IMR-90 (cell line): ENCODE measurements around the gene ADCY2. TPM values are rescaled to one million over a fixed set of nuclear protein-coding genes. Genes with fewer than 3 reads are reported as not detected.

ENCODE experiments used
- ATAC-seq: fragments of 200-7000 bp; cut with Tn5 transposase; 2 replicates; pipeline ENCODE4 v1.9.1; 2020; ENCODE audit warnings: low read depth, mild to moderate bottlenecking, moderate library complexity
- BruUV-seq: library from RNA; stranded (reverse); fragments of 400-500 nt; replicated peaks from 2 replicates; lab custom pipeline; 2021; lab: Mats Ljungman, UMichigan
- CTCF ChIA-PET: fragments of 300-600 bp; formaldehyde crosslinking; extraction: SDS; loops from one replicate; lab custom pipeline; 2021; ENCODE audit warnings: antibody characterized with exemption; lab: Yijun Ruan, JAX
- POLR2A ChIA-PET: fragments of 300-600 bp; sonication (Branson Sonifier 250); formaldehyde crosslinking; loops from one replicate; lab custom pipeline; 2022; ENCODE audit warnings: antibody characterized with exemption; ENCODE audit not compliant: unreplicated experiment; lab: Charles Lee
- DNase-seq: peaks from one replicate; pipeline ENCODE4 v3.0.0; 2013
- H2AFZ ChIP-seq: replicated peaks from 2 replicates; pipeline ENCODE3; 2013; ENCODE audit warnings: low read length, mild to moderate bottlenecking; ENCODE audit not compliant: poor library complexity
- H2AK5ac ChIP-seq: 2 replicates; pipeline ENCODE4 v1.6.1; 2013; ENCODE audit warnings: low read depth, low read length, inconsistent platforms
- H2AK9ac ChIP-seq: replicated peaks from 2 replicates; pipeline ENCODE3; 2013; ENCODE audit warnings: mild to moderate bottlenecking, low read depth, low read length, moderate library complexity; ENCODE audit not compliant: poor library complexity
- H2BK120ac ChIP-seq: 2 replicates; pipeline ENCODE4 v1.6.1; 2013; ENCODE audit warnings: low read depth, low read length, inconsistent platforms
- H2BK15ac ChIP-seq: 3 replicates; pipeline ENCODE4 v1.6.1; 2013; ENCODE audit warnings: low read depth, low read length, inconsistent platforms
- H2BK20ac ChIP-seq: 2 replicates; pipeline ENCODE4 v1.6.1; 2013; ENCODE audit warnings: low read depth, mild to moderate bottlenecking, inconsistent platforms, low read length, moderate library complexity
- H2BK5ac ChIP-seq: 2 replicates; pipeline ENCODE4 v1.6.1; 2013; ENCODE audit warnings: mild to moderate bottlenecking, low read depth, low read length, inconsistent platforms; ENCODE audit not compliant: poor library complexity, severe bottlenecking
- H3K14ac ChIP-seq: replicated peaks from 2 replicates; pipeline ENCODE4 v1.6.1; 2013; ENCODE audit warnings: low read depth, low read length, inconsistent platforms
- H3K18ac ChIP-seq: 2 replicates; pipeline ENCODE4 v1.6.1; 2013; ENCODE audit warnings: low read depth, low read length, control low read depth
- H3K23ac ChIP-seq: 2 replicates; pipeline ENCODE4 v1.6.1; 2013; ENCODE audit warnings: low read depth, low read length, inconsistent platforms
- H3K27ac ChIP-seq: 2 replicates; pipeline ENCODE4 v1.5.1; 2013; ENCODE audit warnings: mild to moderate bottlenecking, control low read depth, low read length; ENCODE audit not compliant: insufficient read depth
- H3K27me3 ChIP-seq: 2 replicates; pipeline ENCODE4 v1.6.1; 2013; ENCODE audit warnings: low read length; ENCODE audit not compliant: control insufficient read depth, insufficient read depth
- H3K36me3 ChIP-seq: 2 replicates; pipeline ENCODE4 v1.6.1; 2013; ENCODE audit warnings: low read length, mixed read lengths; ENCODE audit not compliant: control insufficient read depth, insufficient read depth
- H3K4ac ChIP-seq: 2 replicates; pipeline ENCODE4 v1.6.1; 2013; ENCODE audit warnings: low read depth, low read length, inconsistent platforms
- H3K4me1 ChIP-seq: 2 replicates; pipeline ENCODE4 v1.6.1; 2013; ENCODE audit warnings: low read length, mixed read lengths; ENCODE audit not compliant: control insufficient read depth, insufficient read depth
- H3K4me2 ChIP-seq: 2 replicates; pipeline ENCODE4 v1.6.1; 2013; ENCODE audit warnings: low read depth, mild to moderate bottlenecking, control low read depth, low read length, moderate library complexity
- H3K4me3 ChIP-seq: 2 replicates; pipeline ENCODE4 v1.5.1; 2013; ENCODE audit warnings: low read depth, mild to moderate bottlenecking, control low read depth, low read length, moderate library complexity; ENCODE audit not compliant: insufficient read depth
- H3K56ac ChIP-seq: 2 replicates; pipeline ENCODE4 v1.6.1; 2013; ENCODE audit warnings: low read length, inconsistent platforms; ENCODE audit not compliant: insufficient read depth; ENCODE audit errors: extremely low read depth
- H3K79me1 ChIP-seq, 2 experiments: 2 replicates each; pipeline ENCODE4 v1.6.1; 2013; ENCODE audit warnings: low read length in 2 of 2, inconsistent platforms in 1 of 2, low read depth in 1 of 2
- H3K9ac ChIP-seq: 2 replicates; pipeline ENCODE4 v1.6.1; 2013; ENCODE audit warnings: low read depth, low read length, control low read depth
- H3K9me1 ChIP-seq: 2 replicates; pipeline ENCODE4 v1.6.1; 2013; ENCODE audit warnings: low read length, inconsistent platforms; ENCODE audit not compliant: insufficient read depth
- H3K9me3 ChIP-seq: 2 replicates; pipeline ENCODE4 v1.6.1; 2013; ENCODE audit warnings: low read length; ENCODE audit not compliant: control insufficient read depth, insufficient read depth
- H4K20me1 ChIP-seq: 2 replicates; pipeline ENCODE4 v1.6.1; 2013; ENCODE audit warnings: low read length, inconsistent platforms; ENCODE audit not compliant: insufficient read depth
- H4K5ac ChIP-seq: 2 replicates; pipeline ENCODE4 v1.6.1; 2013; ENCODE audit warnings: mild to moderate bottlenecking, low read depth, low read length, control low read depth
- H4K8ac ChIP-seq, 2 experiments: 2 replicates each; pipeline ENCODE4 v1.6.1; 2013; ENCODE audit warnings: low read depth in 2 of 2, low read length in 2 of 2, control low read depth in 1 of 2, inconsistent platforms in 1 of 2
- H4K91ac ChIP-seq: 2 replicates; pipeline ENCODE4 v1.6.1; 2013; ENCODE audit warnings: low read depth, low read length, inconsistent platforms; ENCODE audit not compliant: insufficient read depth
- BHLHE40 ChIP-seq: fragments of 150-350 bp; IDR thresholded peaks from 2 replicates; pipeline ENCODE4 v1.6.1; 2016; ENCODE audit warnings: mild to moderate bottlenecking, low read depth, low read length
- CEBPB ChIP-seq: IDR thresholded peaks from 2 replicates; pipeline ENCODE4 v1.6.1; 2012; ENCODE audit warnings: low read depth, low read length, improper control_type of control experiment
- ELK1 ChIP-seq: fragments of 150-350 bp; IDR thresholded peaks from 2 replicates; pipeline ENCODE4 v1.6.1; 2016; ENCODE audit warnings: low read depth, mild to moderate bottlenecking, low read length, moderate library complexity, borderline replicate concordance
- FOS ChIP-seq: fragments of 150-350 bp; IDR thresholded peaks from 2 replicates; pipeline ENCODE4 v1.6.1; 2016; ENCODE audit warnings: low read depth, low read length
- MAFK ChIP-seq: IDR thresholded peaks from 2 replicates; pipeline ENCODE4 v1.6.1; 2012; ENCODE audit warnings: low read depth, low read length, improper control_type of control experiment
- MXI1 ChIP-seq: IDR thresholded peaks from 2 replicates; pipeline ENCODE4 v1.6.1; 2012; ENCODE audit warnings: low read depth, mild to moderate bottlenecking, low read length, moderate library complexity, borderline replicate concordance
- NFE2L2 ChIP-seq: fragments of 150-350 bp; IDR thresholded peaks from 2 replicates; pipeline ENCODE4 v1.6.1; 2016; ENCODE audit warnings: low read depth, mild to moderate bottlenecking, low read length
- POLR2A ChIP-seq: IDR thresholded peaks from 2 replicates; pipeline ENCODE4 v1.6.1; 2012; ENCODE audit warnings: mild to moderate bottlenecking, low read depth, low read length
- RCOR1 ChIP-seq: IDR thresholded peaks from 2 replicates; pipeline ENCODE4 v1.6.1; 2012; ENCODE audit warnings: mild to moderate bottlenecking, low read length, improper control_type of control experiment; ENCODE audit not compliant: insufficient replicate concordance
- RFX5 ChIP-seq: IDR thresholded peaks from 2 replicates; pipeline ENCODE4 v1.8.0; 2012; ENCODE audit warnings: low read depth, mild to moderate bottlenecking, low read length, moderate library complexity
- SMC3 ChIP-seq: fragments of 150-350 bp; IDR thresholded peaks from 2 replicates; pipeline ENCODE4 v1.6.1; 2016; ENCODE audit warnings: low read depth, mild to moderate bottlenecking, antibody characterized with exemption, low read length, moderate library complexity
- WGBS, 2 experiments: methylation state at CpG; one replicate each; pipeline versions ENCODE4 v1.1.5 to v1.1.7; 2013; ENCODE audit warnings: missing lambda C conversion rate in 2 of 2; ENCODE audit not compliant: insufficient read length in 1 of 2; ENCODE audit errors: extremely low coverage in 2 of 2; 5-methylcytosine and 5-hydroxymethylcytosine counted together
- dilution Hi-C: fragments of 300-500 bp; cut with HindIII; formaldehyde crosslinking; loops from one replicate; pipeline ENCODE4 v1.14.3; 2018; ENCODE audit warnings: low sequenced_read_pairs; ENCODE audit not compliant: unreplicated experiment
- in situ Hi-C: fragments of 300-500 bp; cut with MboI; formaldehyde crosslinking; loops from 3 replicates; pipeline ENCODE4 v1.14.3; 2019; ENCODE audit warnings: low sequenced_read_pairs, inconsistent platforms, mixed read lengths
- intact Hi-C: fragments of 100-400 bp; cut with micrococcal nuclease; formaldehyde crosslinking; loops from 2 replicates; pipeline ENCODE4 v1.10.0; 2022
- polyA plus RNA-seq, 3 experiments: library from polyadenylated mRNA; depleted of rRNA; stranded (reverse); fragments of >200 nt; gene quantifications; 2 replicates each; pipeline ENCODE4 v1.2.3, GENCODE V29; 2012; ENCODE audit warnings: low replicate concordance in 1 of 3
- total RNA-seq: library from RNA; depleted of rRNA; stranded (reverse); fragments of >200 nt; gene quantifications from 2 replicates; pipeline ENCODE4 v1.2.3, GENCODE V29; 2012

The ADCY2 gene
- total and polyA plus RNA-seq, 2 of the 4 experiments (the other 2 are of a cell fraction): not detected

GRCh38 chr5:7663808-7664207 lies 267.9 kb downstream of the ADCY2 start:
- no peaks in the 10 kb centered on the region for H3K27me3 ChIP-seq
- intact Hi-C loops: no loop called here
- POLR2A ChIA-PET: no interaction called here

More at GRCh38 chr5:7663808-7664207, 267.9 kb downstream of the ADCY2 start:
- DNase-seq (no peak), ATAC-seq (no peak)
- no peak overlapping the region for H2BK5ac ChIP-seq
- BruUV-seq: no TSS peak
- dilution Hi-C loops (no loop called here), in situ Hi-C loops (no loop called here)
- H2AFZ ChIP-seq: no peak overlapping the region
- H2AK9ac ChIP-seq: no peak overlapping the region
- no peaks in the 10 kb centered on the region for H4K20me1 ChIP-seq
- no peaks in the 10 kb centered on the region for H3K9me1 ChIP-seq
- H3K27ac ChIP-seq: no peak overlapping the region
- no peak overlapping the region for H2BK20ac ChIP-seq
- no peak overlapping the region for H2AK5ac ChIP-seq
- TF ChIP-seq RFX5 (no peak), MAFK (no peak), RCOR1 (no peak), CEBPB (no peak), POLR2A (no peak), MXI1 (no peak), ELK1 (no peak), NFE2L2 (no peak), FOS (no peak), SMC3 (no peak), BHLHE40 (no peak)
- no peaks in the 10 kb centered on the region for H3K4me1 ChIP-seq
- H3K4me2 ChIP-seq: no peak overlapping the region
- no peaks in the 10 kb centered on the region for H3K79me1 ChIP-seq
- peaks cover 6% of the 10 kb centered on the region for H3K9me3 ChIP-seq
- WGBS, 2 experiments: no CpG with 5 or more reads among the region's 3 CpGs
- no peak overlapping the region for H4K91ac ChIP-seq
- H3K18ac ChIP-seq: no peak overlapping the region
- H2BK15ac ChIP-seq: no peak overlapping the region
- no peak overlapping the region for H3K9ac ChIP-seq
- no peak overlapping the region for H3K23ac ChIP-seq
- no peak overlapping the region for H4K8ac ChIP-seq
- no peak overlapping the region for H2BK120ac ChIP-seq
- H3K36me3 ChIP-seq: no peaks in the 10 kb centered on the region
- no peak overlapping the region for H3K14ac ChIP-seq
- H3K56ac ChIP-seq: no peak overlapping the region
- H3K4me3 ChIP-seq: no peak overlapping the region
- no peak overlapping the region for H3K4ac ChIP-seq
- CTCF ChIA-PET: no interaction called here
- no peak overlapping the region for H4K5ac ChIP-seq
